ENCODE results near the gene ANGPTL2. TPM values are rescaled to one million over a fixed set of nuclear protein-coding genes. Genes with fewer than 3 reads are reported as not detected.

ANGPTL2 gene
- total RNA-seq, 1 experiment from 2014 or later, result 0.08 TPM

DNA sequence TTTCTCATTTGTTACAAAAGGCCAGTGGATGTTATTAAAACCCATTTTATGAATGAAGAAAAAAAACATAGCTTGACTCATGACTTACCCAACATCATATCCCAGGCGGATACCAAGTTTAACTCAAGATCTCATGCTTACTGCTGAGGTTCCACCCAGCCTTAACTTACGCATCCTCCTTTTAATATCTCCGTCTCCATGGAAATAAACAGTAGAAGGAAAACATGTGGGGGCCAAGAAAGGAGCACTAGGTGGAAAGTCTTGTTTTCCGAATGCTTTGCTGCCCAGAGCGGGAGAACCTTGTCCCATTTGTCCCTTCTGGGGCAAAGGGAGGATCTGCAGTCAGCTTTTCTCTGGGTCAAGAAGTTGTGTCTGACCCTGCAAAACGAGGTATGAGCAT, 44.1 kb downstream of the ANGPTL2 start:
- H3K27ac ChIP-seq (ENCODE audit: low read length), result no peak overlapping the region
- ChIA-PET POLR2A (no interaction called here), CTCF (no interaction called here)
- H3K36me3 ChIP-seq (ENCODE audit: control insufficient read depth, insufficient read depth, low read length), result no peaks in the 10 kb centered on the region
- in situ Hi-C loops (cut with HindIII; ENCODE audit: low pct_unique_long_range_greater_than_20kb, low sequenced_read_pairs), result no loop called here
- no peak for TF ChIP-seq SIN3A (IDR thresholded peaks at IDR 0.05; ENCODE audit: borderline replicate concordance, insufficient read depth, low read depth, low read length)
- TF ChIP-seq TCF7L2 (IDR thresholded peaks at IDR 0.05; ENCODE audit: low read depth, low read length), result no peak
- TF ChIP-seq, protein P1, sequence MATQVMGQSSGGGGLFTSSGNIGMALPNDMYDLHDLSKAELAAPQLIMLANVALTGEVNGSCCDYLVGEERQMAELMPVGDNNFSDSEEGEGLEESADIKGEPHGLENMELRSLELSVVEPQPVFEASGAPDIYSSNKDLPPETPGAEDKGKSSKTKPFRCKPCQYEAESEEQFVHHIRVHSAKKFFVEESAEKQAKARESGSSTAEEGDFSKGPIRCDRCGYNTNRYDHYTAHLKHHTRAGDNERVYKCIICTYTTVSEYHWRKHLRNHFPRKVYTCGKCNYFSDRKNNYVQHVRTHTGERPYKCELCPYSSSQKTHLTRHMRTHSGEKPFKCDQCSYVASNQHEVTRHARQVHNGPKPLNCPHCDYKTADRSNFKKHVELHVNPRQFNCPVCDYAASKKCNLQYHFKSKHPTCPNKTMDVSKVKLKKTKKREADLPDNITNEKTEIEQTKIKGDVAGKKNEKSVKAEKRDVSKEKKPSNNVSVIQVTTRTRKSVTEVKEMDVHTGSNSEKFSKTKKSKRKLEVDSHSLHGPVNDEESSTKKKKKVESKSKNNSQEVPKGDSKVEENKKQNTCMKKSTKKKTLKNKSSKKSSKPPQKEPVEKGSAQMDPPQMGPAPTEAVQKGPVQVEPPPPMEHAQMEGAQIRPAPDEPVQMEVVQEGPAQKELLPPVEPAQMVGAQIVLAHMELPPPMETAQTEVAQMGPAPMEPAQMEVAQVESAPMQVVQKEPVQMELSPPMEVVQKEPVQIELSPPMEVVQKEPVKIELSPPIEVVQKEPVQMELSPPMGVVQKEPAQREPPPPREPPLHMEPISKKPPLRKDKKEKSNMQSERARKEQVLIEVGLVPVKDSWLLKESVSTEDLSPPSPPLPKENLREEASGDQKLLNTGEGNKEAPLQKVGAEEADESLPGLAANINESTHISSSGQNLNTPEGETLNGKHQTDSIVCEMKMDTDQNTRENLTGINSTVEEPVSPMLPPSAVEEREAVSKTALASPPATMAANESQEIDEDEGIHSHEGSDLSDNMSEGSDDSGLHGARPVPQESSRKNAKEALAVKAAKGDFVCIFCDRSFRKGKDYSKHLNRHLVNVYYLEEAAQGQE (IDR thresholded peaks at IDR 0.05; ENCODE audit: insufficient read depth in 1 of 2, low read depth in 2 of 2, low read length in 1 of 2), result no peak
- TF ChIP-seq POLR2AphosphoS5 (IDR thresholded peaks at IDR 0.05; ENCODE audit: low read depth, low read length), result no peak
- TF ChIP-seq, protein P2, sequence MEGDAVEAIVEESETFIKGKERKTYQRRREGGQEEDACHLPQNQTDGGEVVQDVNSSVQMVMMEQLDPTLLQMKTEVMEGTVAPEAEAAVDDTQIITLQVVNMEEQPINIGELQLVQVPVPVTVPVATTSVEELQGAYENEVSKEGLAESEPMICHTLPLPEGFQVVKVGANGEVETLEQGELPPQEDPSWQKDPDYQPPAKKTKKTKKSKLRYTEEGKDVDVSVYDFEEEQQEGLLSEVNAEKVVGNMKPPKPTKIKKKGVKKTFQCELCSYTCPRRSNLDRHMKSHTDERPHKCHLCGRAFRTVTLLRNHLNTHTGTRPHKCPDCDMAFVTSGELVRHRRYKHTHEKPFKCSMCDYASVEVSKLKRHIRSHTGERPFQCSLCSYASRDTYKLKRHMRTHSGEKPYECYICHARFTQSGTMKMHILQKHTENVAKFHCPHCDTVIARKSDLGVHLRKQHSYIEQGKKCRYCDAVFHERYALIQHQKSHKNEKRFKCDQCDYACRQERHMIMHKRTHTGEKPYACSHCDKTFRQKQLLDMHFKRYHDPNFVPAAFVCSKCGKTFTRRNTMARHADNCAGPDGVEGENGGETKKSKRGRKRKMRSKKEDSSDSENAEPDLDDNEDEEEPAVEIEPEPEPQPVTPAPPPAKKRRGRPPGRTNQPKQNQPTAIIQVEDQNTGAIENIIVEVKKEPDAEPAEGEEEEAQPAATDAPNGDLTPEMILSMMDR (IDR thresholded peaks at IDR 0.05), result no peak
- H3K4me3 ChIP-seq (ENCODE audit: low read depth in 2 of 2, low read length in 2 of 2), result no peak overlapping the region
- intact Hi-C loops (cut with micrococcal nuclease; ENCODE audit: unreplicated experiment), result no loop called here
- no peaks in the 10 kb centered on the region for H3K9me3 ChIP-seq (ENCODE audit: control insufficient read depth, insufficient read depth, low read depth, low read length)
- ATAC-seq, result no peak
- DNase-seq (ENCODE audit: low read depth, low spot score), result no peak
- BruUV-seq (replicated peaks), result no TSS peak
- H3K27me3 ChIP-seq (ENCODE audit: control insufficient read depth, insufficient read depth, low read length), result no peaks in the 10 kb centered on the region
- peaks cover 9% of the 10 kb centered on the region; the same call in 1 of the 2 replicates for H3K4me1 ChIP-seq (ENCODE audit: control insufficient read depth, insufficient read depth, low read length)

GRCh38 chr9:127077644-127077946, 44.8 kb downstream of the ANGPTL2 start:
- no peak overlapping the region for H3K4me3 ChIP-seq (ENCODE audit: low read depth in 2 of 2, low read length in 2 of 2)
- ATAC-seq, result no peak
- no peaks in the 10 kb centered on the region for H3K36me3 ChIP-seq (ENCODE audit: control insufficient read depth, insufficient read depth, low read length)
- no TSS peak for BruUV-seq (replicated peaks)
- TF ChIP-seq POLR2AphosphoS5 (IDR thresholded peaks at IDR 0.05; ENCODE audit: low read depth, low read length) (no peak), TCF7L2 (IDR thresholded peaks at IDR 0.05; ENCODE audit: low read depth, low read length) (no peak), SIN3A (IDR thresholded peaks at IDR 0.05; ENCODE audit: borderline replicate concordance, insufficient read depth, low read depth, low read length) (no peak)
- TF ChIP-seq, protein P2 (IDR thresholded peaks at IDR 0.05), result no peak
- TF ChIP-seq, protein P1 (IDR thresholded peaks at IDR 0.05; ENCODE audit: insufficient read depth in 1 of 2, low read depth in 2 of 2, low read length in 1 of 2), result no peak
- CTCF ChIA-PET, result no interaction called here
- H3K27ac ChIP-seq (ENCODE audit: low read length), result no peak overlapping the region
- H3K4me1 ChIP-seq (ENCODE audit: control insufficient read depth, insufficient read depth, low read length), result peaks cover 9% of the 10 kb centered on the region; the same call in 1 of the 2 replicates
- no peaks in the 10 kb centered on the region for H3K27me3 ChIP-seq (ENCODE audit: control insufficient read depth, insufficient read depth, low read length)
- POLR2A ChIA-PET, result no interaction called here
- H3K9me3 ChIP-seq (ENCODE audit: control insufficient read depth, insufficient read depth, low read depth, low read length), result no peaks in the 10 kb centered on the region
- intact Hi-C loops (cut with micrococcal nuclease; ENCODE audit: unreplicated experiment), result no loop called here
- in situ Hi-C loops (cut with HindIII; ENCODE audit: low pct_unique_long_range_greater_than_20kb, low sequenced_read_pairs), result no loop called here
- DNase-seq (ENCODE audit: low read depth, low spot score), result no peak

All from Panc1 (cell line).